Measurements from ENCODE around the gene ARMC8.
A peak's percentile ranks its signal among the peaks of the same experiment; 100 is the strongest.

Gene ARMC8

DNA sequence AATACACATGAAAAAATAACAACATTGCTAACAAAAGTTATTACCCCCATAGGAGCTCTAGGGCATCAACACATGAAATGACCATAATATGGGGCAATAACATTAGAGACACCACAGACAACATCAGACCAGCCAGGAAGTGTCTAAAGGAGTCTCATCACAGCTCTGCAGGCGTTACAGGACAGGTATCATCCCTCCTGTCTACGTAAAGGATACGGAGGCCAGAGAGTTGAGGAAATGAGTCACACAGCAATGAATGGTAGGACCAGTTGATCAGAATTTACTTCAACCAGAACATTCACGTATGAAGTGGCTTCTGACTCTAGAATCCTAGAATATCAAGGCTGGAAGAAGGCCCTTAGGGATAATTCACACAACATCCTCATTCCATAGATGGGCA lies 140.7 kb downstream of the ARMC8 start:
- no peak overlapping the region for H3K4me3 ChIP-seq (ENCODE audit: low read depth, low read length)
- no peak for TF ChIP-seq CTCF (IDR thresholded peaks at IDR 0.05; ENCODE audit: control insufficient read depth, extremely low read depth, insufficient read depth)
- no peak for DNase-seq (ENCODE audit: low read depth)

DNA sequence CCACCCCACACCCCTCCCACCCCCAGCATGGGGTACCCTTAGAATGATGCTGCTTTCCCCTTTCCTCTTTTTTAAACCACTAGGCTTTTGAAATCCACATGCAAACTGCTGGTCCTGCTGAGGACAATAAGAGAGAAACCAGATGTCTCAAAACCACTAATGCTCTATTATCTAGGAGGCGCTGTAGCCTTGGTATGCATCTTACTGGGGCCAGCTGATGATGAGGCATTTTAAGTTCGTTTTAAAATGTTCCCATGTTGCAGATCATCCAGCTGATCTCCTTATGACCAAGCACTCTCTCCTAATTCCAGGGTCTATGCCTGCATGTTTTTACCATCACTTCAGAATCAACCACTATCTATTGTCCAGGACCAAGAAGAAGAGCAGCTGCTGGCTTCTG lies 141.2 kb downstream of the ARMC8 start:
- H3K4me3 ChIP-seq (ENCODE audit: low read depth, low read length), result peak overlapping the region; percentile 59
- TF ChIP-seq CTCF (IDR thresholded peaks at IDR 0.05; ENCODE audit: control insufficient read depth, extremely low read depth, insufficient read depth), result no peak
- no peak for DNase-seq (ENCODE audit: low read depth)

- DNase-seq (ENCODE audit: low read depth), result peak; percentile 50
- H3K4me3 ChIP-seq (ENCODE audit: low read depth, low read length), result peak within 1 kb of the TSS; percentile 59
- TF ChIP-seq CTCF (IDR thresholded peaks at IDR 0.05; ENCODE audit: control insufficient read depth, extremely low read depth, insufficient read depth), result peak; percentile 74
Measured at GRCh38 chr3:138329127-138329983, 142.3 kb downstream of the ARMC8 start, which contains the start of gene NME9. Gene NME9, minus strand, starts transcription at chr3:138329851. Its CDS starts 516 bp downstream, at chr3:138329335.

GRCh38 chr3:138329984-138330293 lies 142.8 kb downstream of the ARMC8 start:
- no peak for DNase-seq (ENCODE audit: low read depth)
- H3K4me3 ChIP-seq (ENCODE audit: low read depth, low read length), result peak overlapping the region; percentile 59
- TF ChIP-seq CTCF (IDR thresholded peaks at IDR 0.05; ENCODE audit: control insufficient read depth, extremely low read depth, insufficient read depth), result no peak

GRCh38 chr3:138331143-138331894 lies 144.2 kb downstream of the ARMC8 start:
- no peak overlapping the region for H3K4me3 ChIP-seq (ENCODE audit: low read depth, low read length)
- TF ChIP-seq CTCF (IDR thresholded peaks at IDR 0.05; ENCODE audit: control insufficient read depth, extremely low read depth, insufficient read depth), result no peak
- DNase-seq (ENCODE audit: low read depth), result no peak

DNA sequence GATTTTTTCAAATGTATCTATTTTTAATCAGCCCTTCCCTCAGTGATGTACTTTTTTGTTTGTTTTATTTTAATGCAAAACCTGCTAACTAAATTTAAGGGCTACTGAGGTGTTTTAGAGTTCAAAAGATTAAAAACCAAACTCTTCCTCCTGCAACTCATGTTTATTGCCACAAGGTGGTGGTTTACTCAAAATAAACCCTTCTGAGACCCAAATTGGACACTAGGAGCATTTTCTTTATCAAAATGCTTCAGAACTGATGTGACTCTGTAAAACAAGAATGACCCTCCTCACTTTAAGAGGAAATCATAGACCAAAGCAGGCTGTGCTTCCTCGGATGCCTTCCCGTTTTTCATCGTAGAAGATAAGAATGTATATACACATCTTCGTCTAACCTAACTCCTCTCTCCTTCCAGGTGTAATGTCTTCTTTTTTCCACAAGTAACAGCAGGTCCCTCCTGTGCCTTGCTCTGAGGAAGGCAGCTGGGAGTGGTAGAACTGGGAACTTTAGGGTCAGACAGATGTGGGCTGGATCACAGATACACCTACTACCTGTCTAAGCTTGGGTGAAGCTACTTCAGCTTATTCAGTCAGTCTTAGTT lies 145.5 kb downstream of the ARMC8 start:
- TF ChIP-seq CTCF (IDR thresholded peaks at IDR 0.05; ENCODE audit: control insufficient read depth, extremely low read depth, insufficient read depth), result peak; percentile 52
- DNase-seq (ENCODE audit: low read depth), result no peak
- no peak overlapping the region for H3K4me3 ChIP-seq (ENCODE audit: low read depth, low read length)
